Tibial nerve (tissue), 4 donors: ENCODE results near the gene PAX8.

Experiments used
- EP300 ChIP-seq, 2 donors: sonication (generic); formaldehyde crosslinking; IDR thresholded peaks; one replicate each; pipeline ENCODE4 v1.6.1; 2017; ENCODE audit warnings: antibody characterized with exemption in 2 of 2, mild to moderate bottlenecking in 1 of 2
- POLR2A ChIP-seq, 2 donors: fragments of 450-650 bp; IDR thresholded peaks; one replicate each; pipeline ENCODE4 v1.6.1; 2017; ENCODE audit warnings: antibody characterized with exemption in 2 of 2, mild to moderate bottlenecking in 2 of 2, moderate library complexity in 2 of 2
- TF ChIP-seq, protein P1 (sequence below), 5 experiments: fragments of 200-600 bp in 3 of 5; fragments of 450-650 bp in 2 of 5; sonication (generic) in 3 of 5; IDR thresholded peaks; one replicate each; pipeline ENCODE4 v1.5.1; 2016 to 2019; ENCODE audit warnings: antibody characterized with exemption in 5 of 5, mild to moderate bottlenecking in 3 of 5, moderate library complexity in 2 of 5

DNA sequence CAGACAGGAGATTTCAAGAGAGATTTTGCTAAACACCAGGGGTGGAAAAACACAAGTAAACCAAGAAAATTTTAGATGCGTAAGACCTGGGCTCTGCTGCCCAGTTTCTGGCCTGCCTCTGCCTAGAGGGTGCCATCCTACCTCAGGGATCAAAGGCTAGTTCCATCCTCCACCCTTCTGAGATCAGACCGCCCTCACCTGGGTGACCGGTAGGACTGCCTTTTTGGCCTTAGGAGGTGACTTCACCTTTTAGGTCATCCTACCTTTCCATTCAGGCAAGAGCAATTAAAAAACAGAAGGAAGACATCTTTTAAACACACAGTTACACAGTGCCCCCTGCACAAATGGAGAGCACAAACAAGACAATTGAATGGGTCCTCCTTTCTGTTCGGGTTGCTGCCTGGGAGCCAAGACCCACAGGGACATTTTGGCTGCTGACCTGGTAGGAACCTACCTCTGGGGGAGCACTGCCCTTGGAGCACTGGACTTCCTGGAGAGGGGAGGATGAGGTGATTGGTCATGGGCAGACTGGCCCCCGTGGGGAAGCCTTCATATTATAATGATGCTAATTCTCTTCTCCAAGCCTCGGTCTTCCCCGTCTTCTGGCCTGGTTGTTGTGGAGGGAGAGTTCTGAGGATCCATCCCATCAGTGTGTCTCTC, 101.9 kb downstream of the PAX8 start:
- TF ChIP-seq, protein P1, sequence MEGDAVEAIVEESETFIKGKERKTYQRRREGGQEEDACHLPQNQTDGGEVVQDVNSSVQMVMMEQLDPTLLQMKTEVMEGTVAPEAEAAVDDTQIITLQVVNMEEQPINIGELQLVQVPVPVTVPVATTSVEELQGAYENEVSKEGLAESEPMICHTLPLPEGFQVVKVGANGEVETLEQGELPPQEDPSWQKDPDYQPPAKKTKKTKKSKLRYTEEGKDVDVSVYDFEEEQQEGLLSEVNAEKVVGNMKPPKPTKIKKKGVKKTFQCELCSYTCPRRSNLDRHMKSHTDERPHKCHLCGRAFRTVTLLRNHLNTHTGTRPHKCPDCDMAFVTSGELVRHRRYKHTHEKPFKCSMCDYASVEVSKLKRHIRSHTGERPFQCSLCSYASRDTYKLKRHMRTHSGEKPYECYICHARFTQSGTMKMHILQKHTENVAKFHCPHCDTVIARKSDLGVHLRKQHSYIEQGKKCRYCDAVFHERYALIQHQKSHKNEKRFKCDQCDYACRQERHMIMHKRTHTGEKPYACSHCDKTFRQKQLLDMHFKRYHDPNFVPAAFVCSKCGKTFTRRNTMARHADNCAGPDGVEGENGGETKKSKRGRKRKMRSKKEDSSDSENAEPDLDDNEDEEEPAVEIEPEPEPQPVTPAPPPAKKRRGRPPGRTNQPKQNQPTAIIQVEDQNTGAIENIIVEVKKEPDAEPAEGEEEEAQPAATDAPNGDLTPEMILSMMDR (IDR thresholded peaks at IDR 0.05): no peak
- TF ChIP-seq EP300 (IDR thresholded peaks at IDR 0.05): no peak
- TF ChIP-seq POLR2A (IDR thresholded peaks at IDR 0.05): no peak
